Gastroesophageal sphincter (tissue), 4 donors: ENCODE results near the gene CBLN2. TPM values are rescaled to one million over a fixed set of nuclear protein-coding genes. Genes with fewer than 3 reads are reported as not detected.

Experiments used
- ATAC-seq: fragments of 150-250 bp; one replicate; pipeline ENCODE4 v1.9.1; 2016; ENCODE audit warnings: mild to moderate bottlenecking, moderate library complexity
- H3K27ac ChIP-seq, 4 donors: fragments of 200-600 bp; sonication (generic) in 3 of 4; 1 replicate in 3 of 4; 2 replicates in 1 of 4; pipeline ENCODE4 v1.5.1; 2016 to 2019
- H3K27me3 ChIP-seq: fragments of 200-600 bp; sonication (generic); one replicate; pipeline ENCODE4 v1.5.1; 2019
- H3K36me3 ChIP-seq, 2 donors: fragments of 200-600 bp; sonication (generic); one replicate each; pipeline ENCODE4 v1.5.1; 2019; ENCODE audit warnings: control low read depth in 1 of 2
- H3K4me1 ChIP-seq, 3 donors: fragments of 200-600 bp; sonication (generic); 1 replicate in 2 of 3; 2 replicates in 1 of 3; pipeline ENCODE4 v1.5.1; 2016 to 2019; ENCODE audit warnings: control low read depth in 2 of 3
- H3K4me3 ChIP-seq, 2 donors: fragments of 200-600 bp; sonication (generic); one replicate each; pipeline ENCODE4 v1.5.1; 2019; ENCODE audit warnings: mild to moderate bottlenecking in 1 of 2, moderate library complexity in 1 of 2
- H3K9me3 ChIP-seq, 3 donors: fragments of 200-600 bp; sonication (generic); one replicate each; pipeline ENCODE4 v1.5.1; 2017 to 2019; ENCODE audit warnings: control low read depth in 2 of 3
- EP300 ChIP-seq: sonication (generic); formaldehyde crosslinking; IDR thresholded peaks from one replicate; pipeline ENCODE4 v1.6.1; 2017; ENCODE audit warnings: antibody characterized with exemption, mild to moderate bottlenecking
- POLR2A ChIP-seq, 2 donors: fragments of 450-650 bp; IDR thresholded peaks; one replicate each; pipeline ENCODE4 v1.6.1; 2017; ENCODE audit warnings: antibody characterized with exemption in 2 of 2, mild to moderate bottlenecking in 2 of 2, moderate library complexity in 1 of 2
- POLR2AphosphoS5 ChIP-seq: sonication (generic); formaldehyde crosslinking; IDR thresholded peaks from one replicate; pipeline ENCODE4 v1.6.1; 2017; ENCODE audit warnings: antibody characterized with exemption
- WGBS, 2 donors: methylation state at CpG; one replicate each; pipeline ENCODE4 v1.1.5; 2018; ENCODE audit warnings: low coverage in 1 of 2; 5-methylcytosine and 5-hydroxymethylcytosine counted together
- total RNA-seq, 4 donors: library from RNA; depleted of rRNA; stranded (reverse); fragments of >200 nt; gene quantifications; one replicate each; pipeline ENCODE4 v1.1.0, GENCODE V29; 2016
- TF ChIP-seq, protein P1 (sequence below), 4 experiments: fragments of 200-600 bp in 2 of 4; fragments of 450-650 bp in 2 of 4; sonication (generic) in 1 of 4; IDR thresholded peaks; one replicate each; pipeline ENCODE4 v1.5.1; 2017 to 2019; ENCODE audit warnings: antibody characterized with exemption in 4 of 4, mild to moderate bottlenecking in 2 of 4, moderate library complexity in 2 of 4

The CBLN2 gene
- total RNA-seq, 4 donors from 2014 or later, result 0.40 TPM; not detected in 3

DNA sequence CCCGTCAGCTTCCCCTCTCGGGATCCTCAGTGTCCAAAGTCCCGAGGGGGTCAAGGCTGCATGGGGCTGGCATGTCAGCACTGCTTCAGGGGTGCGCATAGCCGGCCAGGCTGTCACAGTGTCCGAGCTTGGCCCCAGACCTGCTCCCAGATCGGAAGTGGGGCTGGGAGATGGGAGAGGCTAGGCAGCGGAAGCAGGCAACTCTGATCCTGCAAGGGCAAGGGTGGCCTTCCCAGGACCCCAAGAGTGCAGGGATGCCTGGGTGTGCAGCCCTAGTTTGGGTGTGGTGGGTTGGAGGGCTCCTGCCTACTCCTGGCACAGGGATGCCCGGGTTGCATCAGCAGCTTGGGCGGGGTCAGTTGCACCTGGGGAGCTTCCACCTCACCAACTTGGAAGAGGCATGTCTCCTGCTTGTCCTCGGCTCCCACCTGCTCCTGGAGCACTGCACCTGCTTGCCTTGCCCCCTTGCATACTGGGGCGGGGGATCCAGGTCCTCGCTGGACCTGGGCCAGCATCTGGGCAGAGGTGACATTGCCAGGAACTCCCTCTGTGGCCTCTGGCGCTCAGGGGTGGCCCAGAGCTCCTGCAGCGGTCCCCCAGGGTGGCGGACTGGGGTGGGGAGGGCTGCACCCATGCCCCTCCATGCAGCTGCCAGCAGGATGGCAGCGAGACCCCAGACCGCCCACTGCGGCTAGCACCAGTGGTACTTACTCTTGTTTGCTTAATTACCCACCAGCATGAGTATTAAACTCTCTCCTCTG is 41.3 kb downstream of the CBLN2 start:
- 90 to 96% methylated on average over 3 to 5 of the region's 19 CpGs for WGBS, 2 donors
- ATAC-seq, result no peak

DNA sequence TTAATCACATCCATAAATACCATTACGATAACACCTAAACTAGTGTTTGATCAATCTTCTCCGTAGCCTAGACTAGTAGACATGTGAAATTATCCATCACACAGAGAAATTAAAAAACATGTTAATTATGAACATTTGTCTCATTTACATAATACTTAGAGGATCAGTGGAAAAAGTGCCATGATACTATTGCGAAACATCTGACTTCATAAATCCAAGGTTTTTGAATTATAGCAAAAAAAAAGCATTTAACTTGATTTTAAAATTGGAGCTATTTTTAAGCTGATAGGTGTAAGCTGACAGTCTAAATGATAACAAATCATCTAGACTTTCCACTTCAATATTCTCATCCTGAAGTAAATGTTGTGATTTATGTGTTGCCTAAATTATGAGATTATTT is 51.6 kb downstream of the CBLN2 start:
- no peaks in the 10 kb centered on the region for H3K36me3 ChIP-seq
- no peaks in the 10 kb centered on the region for H3K9me3 ChIP-seq
- TF ChIP-seq, protein P1, sequence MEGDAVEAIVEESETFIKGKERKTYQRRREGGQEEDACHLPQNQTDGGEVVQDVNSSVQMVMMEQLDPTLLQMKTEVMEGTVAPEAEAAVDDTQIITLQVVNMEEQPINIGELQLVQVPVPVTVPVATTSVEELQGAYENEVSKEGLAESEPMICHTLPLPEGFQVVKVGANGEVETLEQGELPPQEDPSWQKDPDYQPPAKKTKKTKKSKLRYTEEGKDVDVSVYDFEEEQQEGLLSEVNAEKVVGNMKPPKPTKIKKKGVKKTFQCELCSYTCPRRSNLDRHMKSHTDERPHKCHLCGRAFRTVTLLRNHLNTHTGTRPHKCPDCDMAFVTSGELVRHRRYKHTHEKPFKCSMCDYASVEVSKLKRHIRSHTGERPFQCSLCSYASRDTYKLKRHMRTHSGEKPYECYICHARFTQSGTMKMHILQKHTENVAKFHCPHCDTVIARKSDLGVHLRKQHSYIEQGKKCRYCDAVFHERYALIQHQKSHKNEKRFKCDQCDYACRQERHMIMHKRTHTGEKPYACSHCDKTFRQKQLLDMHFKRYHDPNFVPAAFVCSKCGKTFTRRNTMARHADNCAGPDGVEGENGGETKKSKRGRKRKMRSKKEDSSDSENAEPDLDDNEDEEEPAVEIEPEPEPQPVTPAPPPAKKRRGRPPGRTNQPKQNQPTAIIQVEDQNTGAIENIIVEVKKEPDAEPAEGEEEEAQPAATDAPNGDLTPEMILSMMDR (IDR thresholded peaks at IDR 0.05), result no peak
- TF ChIP-seq POLR2AphosphoS5 (no peak), POLR2A (IDR thresholded peaks at IDR 0.05) (no peak), EP300 (no peak)
- no peak for ATAC-seq
- H3K27me3 ChIP-seq, result no peaks in the 10 kb centered on the region
- 84 to 87% methylated on average over 3 of the region's 3 CpGs for WGBS, 2 donors
- no peak overlapping the region for H3K27ac ChIP-seq
- H3K4me1 ChIP-seq, result no peaks in the 10 kb centered on the region
- no peak overlapping the region for H3K4me3 ChIP-seq

More for the DNA sequence above, 41.3 kb downstream of the CBLN2 start:
- TF ChIP-seq POLR2AphosphoS5 (no peak), POLR2A (IDR thresholded peaks at IDR 0.05) (no peak), EP300 (no peak)
- TF ChIP-seq, protein P1 (IDR thresholded peaks at IDR 0.05), result no peak
- no peaks in the 10 kb centered on the region for H3K9me3 ChIP-seq
- H3K4me3 ChIP-seq, result no peak overlapping the region
- H3K27me3 ChIP-seq, result no peaks in the 10 kb centered on the region
- no peaks in the 10 kb centered on the region for H3K4me1 ChIP-seq
- no peaks in the 10 kb centered on the region for H3K36me3 ChIP-seq
- H3K27ac ChIP-seq, result no peak overlapping the region
